Measurements from ENCODE around the gene SUN1.
"Not testable (repeated sequence)": the region's sequence is repeated elsewhere in the genome, so short reads cannot be mapped to it uniquely, and the experiment has no call there.

The SUN1 gene

GRCh38 chr7:859359-860030 is 27.2 kb downstream of the SUN1 start:
- no peak for DNase-seq

DNA sequence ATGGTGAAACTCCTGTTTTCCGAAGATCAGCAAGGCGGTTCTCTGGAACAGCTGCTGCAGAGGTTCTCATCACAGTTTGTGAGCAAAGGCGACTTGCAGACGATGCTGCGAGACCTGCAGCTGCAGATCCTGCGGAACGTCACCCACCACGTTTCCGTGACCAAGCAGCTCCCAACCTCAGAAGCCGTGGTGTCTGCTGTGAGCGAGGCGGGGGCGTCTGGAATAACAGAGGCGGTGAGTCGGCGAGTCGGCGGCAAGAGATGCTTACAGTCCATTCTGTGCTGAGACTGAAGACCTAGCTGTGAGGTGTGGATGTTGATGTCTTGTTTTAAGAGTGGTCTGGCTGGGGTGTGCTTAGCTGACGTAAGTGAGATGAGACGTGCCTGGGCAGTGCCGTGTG is 27.9 kb downstream of the SUN1 start:
- no peak for DNase-seq

GRCh38 chr7:861222-861621 is 28.9 kb downstream of the SUN1 start:
- no peak for DNase-seq

DNA sequence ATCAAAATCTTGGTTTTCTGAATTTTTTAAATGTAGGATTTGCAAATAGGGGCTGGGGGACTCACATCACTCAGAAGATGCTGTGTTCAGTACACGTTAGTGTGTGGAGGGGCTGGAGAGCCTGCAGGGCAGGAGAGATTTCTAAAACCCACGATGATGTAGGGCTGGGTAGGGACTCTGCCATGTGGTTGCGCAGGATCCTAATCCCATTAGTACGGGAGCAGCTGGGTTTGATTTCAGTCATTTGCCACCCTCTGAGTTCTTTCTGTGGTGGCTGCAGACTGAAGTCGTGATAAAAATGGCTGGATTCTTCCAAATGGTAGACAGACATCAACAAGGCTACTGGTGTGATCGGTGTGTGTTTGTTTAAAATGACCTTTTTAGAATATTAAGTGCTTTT is 29.9 kb downstream of the SUN1 start:
- no peak for DNase-seq

DNA sequence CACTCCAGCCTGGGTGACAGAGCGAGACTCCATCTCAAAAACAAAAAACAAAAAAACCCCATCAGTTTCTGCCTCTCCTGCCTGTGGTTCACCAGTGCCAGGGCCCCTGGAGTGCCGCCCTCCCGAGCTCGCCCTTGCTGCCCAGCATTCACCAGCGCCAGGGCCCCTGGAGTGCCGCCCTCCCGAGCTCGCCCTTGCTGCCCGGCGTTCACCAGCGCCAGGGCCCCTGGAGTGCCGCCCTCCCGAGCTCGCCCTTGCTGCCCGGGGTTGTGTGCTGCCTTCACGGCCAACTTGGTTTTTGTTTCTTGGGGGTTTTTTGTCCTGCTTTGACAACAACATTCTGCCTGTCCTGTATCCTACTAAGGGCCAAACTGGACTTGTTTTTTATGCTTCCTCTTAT is 30.8 kb downstream of the SUN1 start:
- no peak for DNase-seq

DNA sequence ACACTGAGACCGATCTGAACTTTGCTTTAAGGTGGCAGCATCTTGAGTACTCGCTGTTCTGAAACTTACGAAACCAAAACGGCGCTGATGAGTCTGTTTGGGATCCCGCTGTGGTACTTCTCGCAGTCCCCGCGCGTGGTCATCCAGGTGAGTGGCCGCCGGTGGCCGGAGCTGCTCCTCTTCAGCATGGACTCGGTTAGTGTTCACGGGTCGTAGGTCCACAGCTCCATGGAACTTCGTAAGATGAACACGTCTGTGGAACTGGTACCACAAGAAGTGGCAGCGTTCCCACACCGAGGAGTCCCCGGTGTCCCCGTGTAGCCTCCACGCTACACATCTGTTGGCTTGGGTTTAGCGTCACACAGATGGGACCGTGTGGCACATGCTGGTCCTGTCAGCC is 33.6 kb downstream of the SUN1 start:
- no peak for DNase-seq

- DNase-seq = no peak
Measured at GRCh38 chr7:867001-867405, 34.7 kb downstream of the SUN1 start.

DNA sequence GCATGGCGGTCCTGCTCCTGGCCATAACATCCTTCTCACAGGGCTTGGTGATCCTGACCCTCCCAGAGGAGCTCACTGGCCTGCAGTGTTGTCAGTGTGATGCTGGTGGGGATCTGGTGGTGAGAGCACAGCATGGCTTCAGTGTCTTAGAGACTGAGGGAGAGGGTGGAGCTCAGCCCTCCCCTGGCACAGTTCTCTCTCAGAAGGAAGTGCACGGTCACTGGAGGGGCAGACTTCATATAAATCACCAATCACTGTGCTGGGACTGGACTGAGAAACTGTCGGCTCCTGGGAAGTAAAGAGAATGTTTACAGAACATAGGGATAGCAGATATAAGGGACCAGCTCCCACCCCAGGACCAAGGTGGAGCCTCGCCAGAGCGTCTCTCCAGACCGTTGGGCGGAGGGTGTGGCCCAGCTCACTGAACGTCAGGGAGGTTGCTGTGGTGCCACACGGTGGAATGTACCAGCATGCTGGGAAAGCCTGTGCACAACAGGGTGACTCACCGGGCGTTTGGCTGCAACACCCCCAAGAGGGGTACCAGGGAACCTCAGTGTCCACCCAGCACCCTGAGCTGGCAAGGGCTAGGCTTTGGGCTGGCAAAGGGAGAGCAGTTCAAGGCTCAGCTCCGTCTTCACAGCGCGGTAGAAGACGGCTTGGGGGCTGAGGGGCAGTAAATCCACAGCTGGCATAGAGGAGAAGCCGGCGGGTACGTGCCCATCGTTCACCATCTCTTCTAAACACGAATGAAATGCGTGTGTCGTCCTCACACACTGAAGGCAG is 35.3 kb downstream of the SUN1 start:
- no peak for DNase-seq

GRCh38 chr7:868189-868486 is 35.9 kb downstream of the SUN1 start:
- no peak for DNase-seq

- no peak for DNase-seq
Measured at GRCh38 chr7:869348-869747, 37.1 kb downstream of the SUN1 start.

DNA sequence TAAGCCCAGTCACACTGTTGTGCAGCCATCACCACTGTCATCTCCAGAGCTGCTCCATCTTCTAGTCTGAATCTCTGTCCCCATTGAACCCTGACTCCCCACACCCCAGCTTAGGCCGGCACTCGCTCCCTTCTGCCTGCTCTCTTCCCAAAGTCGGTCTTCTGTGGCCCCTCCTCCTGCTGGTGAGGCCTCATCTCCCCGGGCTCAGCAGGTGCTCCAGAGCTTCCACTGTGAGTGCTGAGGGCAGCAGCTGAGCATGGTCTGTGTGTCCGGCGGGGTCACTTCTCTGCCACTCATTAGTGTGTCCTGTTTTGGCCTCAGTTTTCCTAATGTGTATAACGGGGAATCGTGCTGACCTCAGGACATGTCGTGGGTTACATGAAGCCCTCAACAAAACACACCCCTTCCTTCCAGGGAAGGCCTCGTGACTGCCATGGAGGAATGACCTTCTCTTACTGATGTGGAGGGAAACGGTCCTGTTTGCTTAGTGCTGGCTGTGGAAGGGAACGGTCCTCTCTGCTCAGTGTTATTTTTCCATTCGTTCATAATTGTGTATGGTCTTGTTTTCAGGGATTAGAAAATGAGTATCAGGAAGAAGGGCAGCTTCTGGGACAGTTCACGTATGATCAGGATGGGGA is 39.7 kb downstream of the SUN1 start:
- no peak for DNase-seq

GRCh38 chr7:872685-873084 is 40.4 kb downstream of the SUN1 start:
- not testable (repeated sequence) for DNase-seq

DNA sequence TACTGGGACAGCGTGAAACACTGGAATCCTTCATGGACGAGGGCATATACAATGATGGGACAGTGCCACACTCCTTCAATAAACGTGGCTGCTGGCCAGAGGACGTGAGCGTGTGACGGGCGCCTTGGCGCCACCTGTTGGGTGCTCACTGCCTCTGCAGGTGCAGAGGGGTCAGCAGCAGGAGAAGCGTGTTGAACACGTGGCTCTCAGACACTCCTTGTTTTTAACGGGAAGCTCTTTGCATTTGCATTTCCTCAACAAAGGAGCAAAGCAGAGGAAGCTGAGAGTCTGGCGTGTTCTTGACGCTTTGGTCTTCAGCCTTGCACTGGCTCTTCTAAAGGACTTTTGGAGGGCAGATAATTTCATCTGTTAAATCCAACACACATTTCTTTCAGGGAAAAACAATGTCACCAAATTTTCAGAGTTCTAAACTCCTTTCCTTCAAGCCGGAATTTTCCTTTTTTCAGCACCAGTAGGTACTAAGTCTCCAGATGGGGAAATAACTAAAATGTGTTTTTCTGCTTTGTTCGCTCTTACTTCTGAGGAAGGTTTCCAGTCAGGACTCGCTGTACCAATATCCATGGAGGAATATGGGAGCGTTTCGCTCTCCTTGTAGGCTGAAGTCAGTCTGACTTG is 41.2 kb downstream of the SUN1 start:
- DNase-seq = peak; percentile 86 to 89 (median 87)

DNA sequence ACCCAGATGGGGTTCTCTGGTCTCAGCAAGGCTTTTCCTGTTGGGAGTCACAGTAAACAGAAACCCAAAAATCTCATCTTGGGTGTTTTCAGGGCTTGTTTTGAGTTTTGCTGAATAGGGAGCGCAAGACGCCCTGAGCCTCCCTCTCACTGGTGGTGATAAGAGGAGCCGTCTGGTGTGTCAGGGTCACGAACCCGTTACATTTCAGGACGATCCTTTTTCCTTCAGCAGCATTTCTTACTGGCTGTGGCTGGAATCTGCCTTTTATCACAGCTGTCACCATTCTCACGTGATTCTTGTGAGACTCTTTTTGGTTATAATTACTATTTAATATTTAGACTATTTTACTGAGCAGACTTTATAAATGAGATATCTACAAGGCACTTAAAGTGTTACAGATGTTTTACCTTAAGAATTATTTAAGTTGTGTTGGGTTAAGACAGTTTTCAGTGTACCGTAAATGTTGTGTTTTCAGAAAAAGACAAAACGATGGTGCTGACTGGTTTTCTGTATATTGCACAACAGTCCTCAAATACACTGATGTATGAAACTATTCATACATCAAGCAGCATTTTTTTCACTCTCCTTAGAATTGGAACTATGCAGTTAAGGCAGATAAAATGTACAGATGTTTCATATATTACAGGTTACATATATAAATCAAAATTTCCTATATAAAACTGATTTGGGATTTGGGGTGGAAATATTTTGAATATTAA is 41.9 kb downstream of the SUN1 start:
- DNase-seq = no peak

GRCh38 chr7:875051-875450 is 42.8 kb downstream of the SUN1 start:
- DNase-seq = no peak

DNA sequence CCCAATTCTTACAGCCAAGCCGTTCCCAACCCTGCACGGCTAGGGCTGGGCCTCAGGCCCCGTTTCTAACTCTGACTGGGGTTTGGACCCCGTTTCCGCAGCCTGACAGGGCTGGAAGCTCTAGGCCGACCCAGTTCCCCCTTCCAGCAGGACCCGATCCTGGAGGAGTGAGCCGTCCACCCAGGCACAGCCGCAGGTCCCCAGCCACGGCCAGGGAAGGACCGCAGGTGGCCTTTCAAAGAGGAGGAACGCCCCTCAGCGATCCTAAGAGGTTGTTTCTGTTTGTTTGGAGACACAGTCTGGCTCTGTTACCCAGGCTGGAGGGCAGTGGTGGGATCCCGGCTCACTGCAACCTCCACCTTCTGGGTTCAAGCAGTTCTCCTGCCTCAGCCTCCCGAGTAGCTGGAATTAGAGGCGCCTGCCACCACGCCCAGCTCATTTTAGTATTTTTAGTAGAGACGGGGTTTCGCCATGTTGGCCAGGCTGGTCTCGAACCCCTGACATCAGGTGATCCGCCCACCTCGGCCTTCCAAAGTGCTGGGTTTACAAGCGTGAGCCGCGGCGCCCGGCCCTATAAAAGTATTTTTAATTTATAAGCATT is 43.3 kb downstream of the SUN1 start:
- no peak for DNase-seq

DNA sequence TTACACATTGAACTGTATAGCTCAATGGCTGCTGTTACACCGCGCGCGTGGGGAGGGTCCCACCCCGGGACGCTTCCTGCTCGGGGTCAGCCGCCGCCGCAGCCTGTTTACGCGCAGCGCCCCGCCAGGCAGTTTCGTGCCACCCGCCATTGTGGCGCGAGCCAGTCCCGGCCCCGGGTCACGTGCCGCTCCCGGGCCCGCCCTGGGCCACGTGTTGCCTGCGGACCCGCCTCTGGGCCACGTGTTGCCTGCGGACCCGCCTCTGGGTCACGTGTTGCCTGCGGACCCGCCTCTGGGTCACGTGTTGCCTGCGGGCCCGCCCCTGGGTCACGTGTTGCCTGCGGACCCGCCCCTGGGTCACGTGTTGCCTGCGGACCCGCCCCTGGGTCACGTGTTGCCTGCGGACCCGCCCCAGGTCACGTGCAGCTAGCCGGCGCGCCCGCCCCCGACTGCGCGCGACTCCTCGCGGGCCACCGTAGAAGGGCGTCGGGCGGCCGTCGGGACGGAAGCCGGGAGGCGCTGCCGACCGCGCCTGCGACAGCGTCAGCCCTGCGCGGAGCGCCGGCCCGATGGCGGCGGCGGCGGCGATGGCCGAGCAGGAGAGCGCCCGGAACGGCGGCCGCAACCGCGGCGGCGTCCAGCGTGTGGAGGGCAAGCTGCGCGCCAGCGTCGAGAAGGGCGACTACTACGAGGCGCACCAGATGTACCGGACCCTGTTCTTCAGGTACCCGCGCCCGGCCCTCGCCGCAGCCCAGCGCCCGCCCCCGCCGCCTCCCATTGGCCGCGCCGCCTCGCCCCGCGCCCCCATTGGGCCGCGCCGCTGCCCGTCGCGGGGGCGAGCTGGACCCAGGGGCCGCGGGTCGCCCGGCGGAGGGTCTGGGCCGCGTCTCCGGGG is 44.0 kb downstream of the SUN1 start, which contains the start of gene GET4:
Gene GET4, plus strand, starts transcription at position 478 of the 895 bp plus-strand sequence. Its CDS starts 92 bp downstream, at position 570.
- peak; percentile 96 to 99 (median 98) for DNase-seq

GRCh38 chr7:876972-877311 is 44.7 kb downstream of the SUN1 start:
- DNase-seq = no peak

DNA sequence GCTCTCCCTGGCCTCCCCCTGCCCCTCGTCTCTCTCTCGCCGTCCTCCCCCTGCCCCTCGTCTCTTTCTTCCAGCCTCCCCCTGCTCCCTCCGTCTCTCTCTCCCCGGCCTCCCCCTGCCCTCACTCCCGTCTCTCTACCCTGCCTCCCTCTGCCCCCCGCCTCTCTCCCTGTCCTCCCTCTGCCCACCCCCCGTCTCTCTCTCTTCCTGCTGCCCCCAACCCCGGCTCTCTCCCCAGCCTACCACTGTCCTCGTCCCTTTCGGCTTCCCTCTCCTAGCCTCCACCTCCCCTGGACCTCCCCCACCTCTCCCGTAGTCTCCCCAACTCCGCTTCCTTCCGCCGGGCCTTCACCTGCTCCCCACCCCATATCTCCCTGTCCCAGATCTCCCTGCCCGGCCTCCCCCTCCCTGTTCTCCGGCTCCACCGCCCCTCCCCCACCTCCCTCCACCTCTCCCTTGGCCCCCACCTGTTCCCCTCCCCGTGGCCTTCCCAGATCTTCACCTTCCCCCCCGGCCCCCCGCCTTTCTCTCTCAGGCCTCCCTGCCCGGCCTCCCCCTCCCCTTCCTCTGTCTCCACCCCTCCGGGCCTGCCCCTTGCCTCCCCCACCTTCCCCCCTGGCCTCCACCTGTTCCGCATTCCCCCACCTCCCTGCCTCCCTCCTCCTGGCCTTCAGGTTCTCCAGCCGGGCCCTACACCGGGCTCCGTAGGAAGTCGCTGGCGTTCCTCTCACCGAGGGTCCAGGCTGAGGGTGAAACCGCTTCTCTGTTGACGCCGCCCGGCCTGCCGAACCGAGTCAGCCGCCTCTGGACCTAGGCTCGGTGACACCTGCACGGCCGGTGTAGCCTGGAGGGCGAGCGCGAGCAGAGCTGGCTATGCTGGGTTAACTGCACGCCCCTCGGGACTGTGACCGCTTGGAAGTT is 45.3 kb downstream of the SUN1 start:
- no peak for DNase-seq

GRCh38 chr7:879093-879492 is 46.8 kb downstream of the SUN1 start:
- no peak for DNase-seq

GRCh38 chr7:879706-880105 is 47.4 kb downstream of the SUN1 start:
- DNase-seq = no peak

All from suppressor macrophage treated with lipopolysaccharide for 1 hour (primary cell).